Ovary (tissue), 3 donors: ENCODE measurements around the gene PSMG4.

Experiments
- POLR2A ChIP-seq: fragments of 450-650 bp; IDR thresholded peaks from one replicate; pipeline ENCODE4 v1.6.1; 2017; ENCODE audit warnings: antibody characterized with exemption, mild to moderate bottlenecking, moderate library complexity
- TF ChIP-seq, protein P1 (sequence below), 3 donors: fragments of 450-650 bp in 2 of 3; fragments of 200-600 bp in 1 of 3; IDR thresholded peaks; one replicate each; pipeline versions ENCODE4 v1.5.1 to v1.8.0; 2016 to 2022; ENCODE audit warnings: antibody characterized with exemption in 3 of 3, mild to moderate bottlenecking in 1 of 3
- donor health status: DM: no; HTN: no; CAD: no.

- TF ChIP-seq, protein P1, sequence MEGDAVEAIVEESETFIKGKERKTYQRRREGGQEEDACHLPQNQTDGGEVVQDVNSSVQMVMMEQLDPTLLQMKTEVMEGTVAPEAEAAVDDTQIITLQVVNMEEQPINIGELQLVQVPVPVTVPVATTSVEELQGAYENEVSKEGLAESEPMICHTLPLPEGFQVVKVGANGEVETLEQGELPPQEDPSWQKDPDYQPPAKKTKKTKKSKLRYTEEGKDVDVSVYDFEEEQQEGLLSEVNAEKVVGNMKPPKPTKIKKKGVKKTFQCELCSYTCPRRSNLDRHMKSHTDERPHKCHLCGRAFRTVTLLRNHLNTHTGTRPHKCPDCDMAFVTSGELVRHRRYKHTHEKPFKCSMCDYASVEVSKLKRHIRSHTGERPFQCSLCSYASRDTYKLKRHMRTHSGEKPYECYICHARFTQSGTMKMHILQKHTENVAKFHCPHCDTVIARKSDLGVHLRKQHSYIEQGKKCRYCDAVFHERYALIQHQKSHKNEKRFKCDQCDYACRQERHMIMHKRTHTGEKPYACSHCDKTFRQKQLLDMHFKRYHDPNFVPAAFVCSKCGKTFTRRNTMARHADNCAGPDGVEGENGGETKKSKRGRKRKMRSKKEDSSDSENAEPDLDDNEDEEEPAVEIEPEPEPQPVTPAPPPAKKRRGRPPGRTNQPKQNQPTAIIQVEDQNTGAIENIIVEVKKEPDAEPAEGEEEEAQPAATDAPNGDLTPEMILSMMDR (IDR thresholded peaks at IDR 0.05) = no peak
- TF ChIP-seq POLR2A = no peak
Measured at GRCh38 chr6:3212261-3212660, 46.5 kb upstream of the PSMG4 start.
